Medulla oblongata (tissue), 1 donor: ENCODE data around the gene IRS1.

Experiments
- DNase-seq: peaks from one replicate; pipeline ENCODE4 v3.0.0-alpha.2; 2015; ENCODE audit errors: extremely low spot score

The IRS1 gene

DNA sequence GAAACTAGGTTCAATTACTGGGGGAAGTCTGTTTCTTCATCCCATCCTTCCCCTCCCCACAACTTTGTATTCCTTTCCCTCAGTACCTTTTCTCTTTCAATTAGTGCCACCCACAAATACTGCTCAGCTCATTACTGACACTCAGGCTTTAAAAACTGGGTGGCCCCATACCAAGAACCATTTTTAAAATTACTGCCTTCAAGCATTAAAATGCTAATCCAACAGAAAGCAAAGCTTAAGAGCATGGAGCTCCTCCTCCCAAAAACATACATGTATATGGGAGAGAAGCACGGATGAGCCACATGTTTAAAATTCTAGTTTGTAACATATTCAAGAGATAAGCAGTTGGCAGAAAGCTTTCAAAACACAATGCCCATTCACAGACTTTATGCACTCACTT, 44.0 kb downstream of the IRS1 start:
- DNase-seq: no peak

DNA sequence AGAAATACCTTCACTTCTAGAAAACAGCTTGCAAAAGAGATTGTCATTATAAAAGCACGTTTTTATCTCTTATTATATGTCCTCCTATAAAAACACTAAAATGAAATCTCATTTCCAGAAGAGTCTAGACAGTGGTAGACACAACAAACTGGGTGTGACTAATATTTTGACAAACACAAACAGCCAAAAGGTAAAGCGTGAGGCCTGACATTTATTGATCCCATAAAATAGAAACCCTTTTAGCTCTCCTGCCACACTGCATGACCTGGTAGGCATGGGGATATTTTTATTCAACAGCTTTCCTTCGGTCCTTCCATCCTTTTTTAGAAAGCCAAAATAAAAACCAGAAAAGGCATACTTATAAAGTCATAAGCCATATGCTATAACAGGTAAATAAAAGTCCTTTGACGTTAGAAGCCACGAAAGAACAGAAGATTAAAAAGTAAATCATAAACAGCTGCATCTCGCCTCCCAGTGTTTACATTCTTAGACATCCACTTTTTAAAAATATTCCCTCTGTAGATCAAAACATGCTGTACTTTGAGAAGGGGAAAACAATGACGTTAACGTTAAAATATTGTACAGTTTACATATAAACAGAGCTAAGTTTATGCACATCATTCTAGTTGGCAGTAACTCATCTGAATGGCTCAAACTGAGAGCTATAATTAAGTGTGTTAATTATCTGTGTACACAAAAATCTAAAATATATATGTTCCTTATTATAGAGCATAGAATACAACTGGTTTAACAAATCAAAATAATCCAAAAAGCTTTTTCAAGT, 44.6 kb downstream of the IRS1 start:
- DNase-seq: no peak

DNA sequence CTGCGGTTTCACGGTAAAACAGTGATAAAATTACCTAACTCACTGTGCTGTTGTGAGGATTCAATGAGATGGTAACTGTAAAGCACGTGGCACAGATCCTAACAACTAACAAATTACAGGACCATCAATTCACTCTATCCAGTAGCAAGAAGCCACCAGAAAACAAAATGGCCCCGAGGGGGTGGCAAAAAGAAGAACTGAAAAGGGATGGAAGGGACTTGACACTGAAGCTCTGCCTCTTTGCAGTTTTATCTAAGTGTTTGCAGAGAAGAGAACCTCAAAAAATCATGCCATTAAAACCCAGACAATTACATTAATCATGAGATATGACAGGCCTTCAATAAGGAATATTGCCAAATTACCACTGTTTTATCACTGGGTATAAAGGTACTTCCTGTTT, 46.7 kb downstream of the IRS1 start:
- DNase-seq: no peak

GRCh38 chr2:226747288-226747687, 52.3 kb downstream of the IRS1 start:
- no peak for DNase-seq

DNA sequence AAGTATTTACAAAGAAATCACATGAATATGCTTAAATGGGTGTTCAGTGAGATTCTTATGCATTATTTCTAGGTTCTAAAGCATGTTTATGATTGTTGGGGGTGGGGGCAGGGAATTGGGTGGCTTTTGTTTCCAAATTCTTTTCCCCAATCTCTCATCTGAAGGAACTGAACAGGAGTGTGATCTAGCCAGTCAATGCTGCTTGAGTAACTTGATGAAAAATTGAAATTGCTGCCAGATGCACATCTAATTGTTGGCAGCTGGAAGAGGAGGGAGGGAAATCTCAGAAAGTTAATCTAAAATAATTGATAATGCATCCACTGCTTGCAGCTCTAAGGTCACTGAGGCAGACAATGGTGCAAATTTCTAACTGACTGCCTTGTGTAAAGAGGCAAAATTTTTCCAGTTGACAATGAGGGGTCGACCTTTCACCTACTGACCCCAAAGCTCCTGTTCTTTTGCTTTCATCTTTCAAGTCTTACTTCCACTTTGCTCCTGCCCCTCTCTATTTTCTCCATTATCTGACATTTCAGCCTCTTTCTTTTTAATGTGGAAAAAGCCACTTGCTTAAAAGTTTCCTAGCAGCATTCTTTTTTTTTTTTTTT, 53.3 kb downstream of the IRS1 start:
- no peak for DNase-seq

DNA sequence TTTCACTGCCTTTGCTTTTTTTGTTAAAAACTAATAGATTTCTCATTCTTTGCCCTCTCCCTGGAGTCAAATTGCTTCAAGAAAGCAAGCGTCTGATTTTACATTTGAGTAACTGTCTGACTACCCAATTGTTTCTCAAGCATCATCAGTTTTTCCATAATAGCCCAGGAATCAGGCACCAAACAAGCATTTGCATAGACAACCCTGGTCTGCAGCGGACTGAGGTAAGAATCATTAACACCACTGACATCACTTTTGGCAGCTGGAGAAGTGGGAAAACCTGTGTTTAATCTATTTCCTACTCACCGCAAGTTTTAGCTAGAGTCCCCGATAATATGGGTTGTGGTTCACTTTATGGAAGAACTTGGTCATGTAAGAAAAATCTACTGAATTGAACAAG, 55.7 kb downstream of the IRS1 start:
- DNase-seq: no peak

DNA sequence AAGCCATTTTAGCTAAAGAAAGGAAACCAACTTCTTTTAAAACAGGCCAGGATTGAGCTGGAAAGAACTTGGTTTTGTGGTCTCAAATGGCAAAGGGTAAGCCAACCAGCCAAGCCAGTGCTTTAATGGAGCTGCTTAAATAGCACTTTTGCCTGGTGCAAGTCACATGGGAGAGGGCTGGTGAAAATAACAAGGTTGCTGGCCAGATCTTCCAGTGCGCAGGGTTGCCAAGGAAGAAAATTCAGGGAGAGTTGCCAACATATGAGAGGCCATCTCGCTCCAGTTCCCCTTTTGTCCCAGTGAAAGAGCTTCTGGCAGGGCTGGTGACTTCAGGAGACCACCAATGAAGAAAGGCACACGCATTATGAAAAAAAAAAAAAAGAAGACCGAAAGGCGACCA, 57.3 kb downstream of the IRS1 start:
- DNase-seq: peak; percentile 88

DNA sequence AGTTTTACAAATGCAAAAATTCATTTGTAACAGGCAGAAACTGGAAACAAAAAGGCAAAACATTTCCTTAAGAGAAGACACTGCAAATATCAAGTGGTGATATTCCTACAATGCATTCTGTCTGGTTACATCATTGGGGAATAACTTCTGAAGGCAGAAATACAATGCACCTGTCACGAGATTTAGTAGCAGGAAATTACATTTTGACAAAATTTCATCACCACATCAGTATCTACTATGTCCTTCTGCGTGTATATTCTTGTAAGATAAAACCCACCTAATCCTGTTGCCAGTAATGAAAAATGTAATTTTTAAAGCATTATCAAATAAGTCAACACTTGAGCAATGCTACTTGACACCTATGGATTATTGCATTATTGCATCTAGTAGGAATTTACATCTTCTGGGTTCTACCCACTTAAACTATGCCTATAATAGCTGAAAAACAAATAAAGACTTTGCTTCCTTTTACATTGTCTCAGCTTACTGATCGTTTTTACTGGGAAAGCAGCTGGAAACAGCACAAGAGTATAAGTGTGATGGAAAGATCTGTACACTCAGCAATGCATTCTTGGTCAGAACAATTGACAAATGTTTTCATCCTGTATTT, 59.5 kb downstream of the IRS1 start:
- DNase-seq: no peak

- no peak for DNase-seq
Measured at GRCh38 chr2:226739545-226740030, 60.0 kb downstream of the IRS1 start.

DNA sequence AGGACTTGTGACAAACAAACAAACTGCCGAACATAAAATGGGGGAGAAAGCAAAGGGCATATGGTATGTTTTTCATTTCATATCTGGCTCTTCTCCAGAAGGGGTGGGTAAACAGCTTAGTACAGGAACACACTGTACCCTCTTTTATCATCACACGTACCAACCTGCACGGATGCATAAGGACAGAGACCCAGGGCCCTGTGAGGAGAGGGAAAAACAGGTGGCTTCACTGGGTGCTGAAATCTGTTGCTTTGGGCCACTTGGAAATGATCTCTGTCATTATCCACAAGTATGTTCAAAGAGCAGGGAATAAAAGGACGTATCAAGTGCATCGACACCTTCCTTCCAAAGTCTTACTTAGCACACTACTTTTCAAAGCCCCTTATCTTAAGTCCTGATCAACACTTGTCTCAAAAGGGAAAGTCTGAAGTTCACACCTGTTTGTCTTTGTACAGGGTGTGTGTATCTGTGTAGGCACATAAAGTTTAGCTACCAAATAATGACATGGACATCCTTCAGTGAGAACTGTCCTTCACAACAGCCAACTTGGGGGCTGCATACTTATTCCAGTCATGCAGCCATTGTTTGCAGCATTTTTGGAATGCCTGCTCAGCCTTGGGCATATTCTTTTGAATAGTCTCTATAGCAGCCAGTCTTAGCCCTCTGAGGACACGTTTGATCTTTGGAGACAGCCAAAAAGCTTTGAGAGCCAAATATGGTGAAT, 60.6 kb downstream of the IRS1 start:
- no peak for DNase-seq

GRCh38 chr2:226738191-226738820, 61.3 kb downstream of the IRS1 start:
- no peak for DNase-seq

- DNase-seq: no peak
Measured at GRCh38 chr2:226736382-226736781, 63.2 kb downstream of the IRS1 start.

DNA sequence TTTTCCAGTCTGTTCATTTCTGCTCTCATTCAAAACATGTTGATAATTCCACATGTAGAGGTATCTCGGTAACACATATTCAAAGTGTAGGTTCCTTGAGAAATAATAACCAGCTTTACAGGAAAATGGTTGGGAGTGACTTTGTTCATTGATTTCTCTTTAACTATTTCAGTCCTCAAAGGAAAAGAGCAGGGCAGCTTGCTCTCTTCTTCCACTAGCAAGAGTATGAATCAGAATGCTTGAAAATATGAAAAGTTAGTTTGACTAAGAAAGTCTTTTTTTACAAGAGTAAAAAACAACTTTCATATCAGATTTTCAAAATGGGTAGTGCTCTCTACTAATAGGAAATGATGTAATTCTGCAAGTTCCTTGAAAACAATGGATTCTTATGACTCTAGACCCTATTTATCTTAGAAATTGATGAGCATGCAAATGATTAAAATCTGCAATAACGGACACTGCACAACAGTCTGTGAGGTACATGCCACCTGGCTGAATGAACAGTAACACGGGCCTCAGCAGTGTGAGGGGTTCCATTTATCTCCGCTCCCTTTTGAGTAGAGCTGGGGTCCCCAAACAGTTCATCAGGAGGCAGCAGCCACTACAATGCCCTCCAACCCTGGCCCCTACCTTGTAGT, 65.6 kb downstream of the IRS1 start:
- no peak for DNase-seq

DNA sequence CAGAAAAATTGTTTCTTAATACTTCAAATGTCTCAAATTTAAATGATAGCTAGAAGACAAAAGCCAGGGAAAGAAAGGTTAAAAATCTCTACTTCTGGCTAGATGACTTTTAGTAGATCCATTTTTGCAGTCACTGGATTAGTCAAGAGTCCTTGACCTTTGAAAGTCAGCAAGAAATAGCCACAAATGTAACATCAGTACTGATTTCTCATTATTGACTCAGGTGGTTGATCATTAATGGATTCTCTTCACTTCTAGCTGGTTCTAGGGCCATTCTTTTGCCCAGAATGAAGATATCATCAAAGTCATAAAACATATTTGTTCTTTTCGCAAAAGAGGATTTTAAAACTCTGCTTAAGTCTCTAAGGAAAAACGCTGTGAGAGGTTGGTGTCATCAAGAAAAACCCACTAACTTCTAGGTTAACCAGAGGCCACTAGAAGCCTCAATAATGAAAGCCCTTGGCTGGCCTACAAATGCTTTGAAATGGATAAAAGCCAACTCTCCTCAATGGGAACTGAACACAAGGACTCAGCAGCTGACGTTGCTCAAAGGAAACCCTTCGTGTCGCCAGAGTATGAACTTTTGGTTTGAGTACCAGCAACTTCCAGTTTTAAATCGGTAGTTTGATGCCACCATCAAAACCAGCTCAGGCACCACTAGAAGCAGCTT, 66.3 kb downstream of the IRS1 start:
- DNase-seq: peak; percentile 57

DNA sequence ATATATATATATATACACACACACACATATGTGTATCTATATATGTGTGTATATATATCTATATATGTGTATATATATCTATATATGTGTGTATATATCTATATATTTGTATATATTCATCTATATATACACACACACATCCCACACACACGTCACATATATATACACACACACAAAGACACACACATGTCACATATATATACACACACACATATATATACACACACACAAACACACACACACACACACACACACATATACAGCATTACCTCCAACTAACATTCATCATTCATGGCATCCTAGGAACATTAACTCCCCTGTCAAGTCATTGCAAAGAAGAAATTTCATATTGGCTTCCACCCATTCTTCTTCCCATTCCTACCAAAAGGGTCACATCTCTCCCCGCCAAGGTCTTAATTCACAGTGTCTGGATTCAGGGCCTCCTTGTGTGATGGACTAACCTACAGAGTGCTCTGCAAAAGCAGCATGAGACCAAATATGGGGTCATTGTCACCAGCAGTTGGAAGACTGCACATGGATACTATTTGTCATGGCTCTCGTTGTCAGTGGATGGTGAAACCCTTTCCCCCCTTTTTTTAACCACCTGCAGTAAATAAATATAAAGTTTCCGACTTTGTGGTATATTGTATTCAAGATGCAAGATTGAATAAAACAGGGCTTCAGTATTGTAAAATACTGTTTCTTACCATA, 67.0 kb downstream of the IRS1 start:
- DNase-seq: no peak

DNA sequence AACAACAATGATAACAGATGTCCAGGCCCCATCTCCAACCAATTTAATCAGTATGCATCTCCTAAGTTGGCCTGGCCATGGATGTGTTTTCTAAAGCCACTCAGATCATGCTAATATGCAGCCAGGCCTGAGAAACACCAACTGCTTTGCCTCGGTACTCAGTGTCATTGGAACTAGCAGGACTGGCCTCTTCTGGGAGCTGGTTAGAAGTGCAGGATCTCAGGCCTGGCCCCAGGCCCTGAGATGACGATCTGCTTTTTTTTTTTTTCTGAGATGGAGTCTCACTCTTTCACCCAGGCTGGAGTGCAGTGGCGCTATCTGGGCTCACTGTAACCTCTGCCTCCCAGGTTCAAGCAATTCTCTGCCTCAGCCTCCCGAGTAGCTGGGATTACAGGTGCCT, 69.1 kb downstream of the IRS1 start:
- no peak for DNase-seq

GRCh38 chr2:226728996-226729395, 70.6 kb downstream of the IRS1 start:
- no peak for DNase-seq

DNA sequence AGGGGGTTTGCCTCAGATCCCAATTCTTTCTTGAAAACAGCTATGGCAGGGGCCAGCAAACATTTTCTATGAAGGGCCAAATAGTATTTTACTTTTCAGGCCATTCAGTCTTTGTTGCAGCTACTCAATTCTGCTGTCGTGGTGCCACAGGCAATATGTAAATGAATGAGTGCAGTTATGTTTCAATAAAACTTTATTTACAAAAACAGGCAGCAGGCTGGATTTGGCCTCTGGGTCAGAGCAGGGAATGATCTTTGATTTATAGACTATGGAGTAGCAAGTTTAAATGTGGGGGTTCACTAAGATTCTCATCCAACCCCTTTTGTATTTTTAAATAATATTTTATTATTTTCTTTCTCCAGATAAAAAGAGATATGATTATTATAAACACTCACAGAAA, 72.4 kb downstream of the IRS1 start:
- no peak for DNase-seq

DNA sequence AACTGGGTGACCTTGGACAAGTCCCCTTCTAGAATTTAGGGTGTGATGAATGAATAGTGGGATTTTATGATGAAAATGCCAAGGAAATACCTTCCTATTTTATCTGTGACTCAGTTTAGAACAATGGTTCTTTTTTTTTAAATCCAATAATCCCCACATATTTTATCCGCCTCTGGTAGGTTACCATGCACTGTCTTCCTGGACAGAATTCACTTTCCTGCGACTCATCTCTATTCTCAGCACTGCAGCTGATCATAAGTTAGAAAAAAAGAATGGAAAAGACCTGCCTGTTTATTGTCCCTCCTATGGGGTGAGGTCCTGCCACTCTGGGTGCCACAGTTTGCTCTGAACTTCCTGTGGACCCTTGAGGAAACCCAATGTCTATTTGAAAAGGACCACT, 73.1 kb downstream of the IRS1 start:
- DNase-seq: no peak
